ENCODE results near the gene NPHP4. TPM values are rescaled to one million over a fixed set of nuclear protein-coding genes. Genes with fewer than 3 reads are reported as not detected.

Gene NPHP4
- total and polyA plus RNA-seq, 10 of the 15 experiments (the other 5 are each of a cell fraction or from before 2014, with no cell fraction given), result 0.16 to 10.5 (median 3.1) TPM

- RAD21 ChIA-PET (ENCODE audit: unreplicated experiment), result interaction anchor here (1.1 kb wide), 1 partner anchor 37 kb away, joined by 5 read pairs; the partner anchor contains the start of gene NPHP4
- 92% methylated on average over 5 of the region's 5 CpGs for WGBS (ENCODE audit: insufficient coverage, insufficient replicate concordance, low lambda C conversion rate, missing lambda C conversion rate)
- TF ChIP-seq, protein P1, sequence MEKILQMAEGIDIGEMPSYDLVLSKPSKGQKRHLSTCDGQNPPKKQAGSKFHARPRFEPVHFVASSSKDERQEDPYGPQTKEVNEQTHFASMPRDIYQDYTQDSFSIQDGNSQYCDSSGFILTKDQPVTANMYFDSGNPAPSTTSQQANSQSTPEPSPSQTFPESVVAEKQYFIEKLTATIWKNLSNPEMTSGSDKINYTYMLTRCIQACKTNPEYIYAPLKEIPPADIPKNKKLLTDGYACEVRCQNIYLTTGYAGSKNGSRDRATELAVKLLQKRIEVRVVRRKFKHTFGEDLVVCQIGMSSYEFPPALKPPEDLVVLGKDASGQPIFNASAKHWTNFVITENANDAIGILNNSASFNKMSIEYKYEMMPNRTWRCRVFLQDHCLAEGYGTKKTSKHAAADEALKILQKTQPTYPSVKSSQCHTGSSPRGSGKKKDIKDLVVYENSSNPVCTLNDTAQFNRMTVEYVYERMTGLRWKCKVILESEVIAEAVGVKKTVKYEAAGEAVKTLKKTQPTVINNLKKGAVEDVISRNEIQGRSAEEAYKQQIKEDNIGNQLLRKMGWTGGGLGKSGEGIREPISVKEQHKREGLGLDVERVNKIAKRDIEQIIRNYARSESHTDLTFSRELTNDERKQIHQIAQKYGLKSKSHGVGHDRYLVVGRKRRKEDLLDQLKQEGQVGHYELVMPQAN (conservative IDR thresholded peaks at IDR 0.05), result no peak
- TF ChIP-seq E2F4 (IDR thresholded peaks at IDR 0.05; ENCODE audit: low read depth, low read length), result no peak
- no peak for TF ChIP-seq SREBF1 (IDR thresholded peaks at IDR 0.05; ENCODE audit: low read length)
- TF ChIP-seq ETV6 (conservative IDR thresholded peaks at IDR 0.05 in 1 of 2, IDR thresholded peaks at IDR 0.05 in 1 of 2; ENCODE audit: borderline replicate concordance in 1 of 2, low read depth in 1 of 2), result no peak
- no peak for TF ChIP-seq PAX5 (IDR thresholded peaks at IDR 0.05; ENCODE audit: borderline replicate concordance, low read depth, low read length)
- no peak for TF ChIP-seq SMAD5 (IDR thresholded peaks at IDR 0.05; ENCODE audit: low read depth)
- TF ChIP-seq RUNX3 (IDR thresholded peaks at IDR 0.05; ENCODE audit: low read length), result no peak
- no peak for TF ChIP-seq USF1 (IDR thresholded peaks at IDR 0.05; ENCODE audit: borderline replicate concordance, extremely low read length, insufficient read depth, low read depth, low read length)
- TF ChIP-seq, protein P2, sequence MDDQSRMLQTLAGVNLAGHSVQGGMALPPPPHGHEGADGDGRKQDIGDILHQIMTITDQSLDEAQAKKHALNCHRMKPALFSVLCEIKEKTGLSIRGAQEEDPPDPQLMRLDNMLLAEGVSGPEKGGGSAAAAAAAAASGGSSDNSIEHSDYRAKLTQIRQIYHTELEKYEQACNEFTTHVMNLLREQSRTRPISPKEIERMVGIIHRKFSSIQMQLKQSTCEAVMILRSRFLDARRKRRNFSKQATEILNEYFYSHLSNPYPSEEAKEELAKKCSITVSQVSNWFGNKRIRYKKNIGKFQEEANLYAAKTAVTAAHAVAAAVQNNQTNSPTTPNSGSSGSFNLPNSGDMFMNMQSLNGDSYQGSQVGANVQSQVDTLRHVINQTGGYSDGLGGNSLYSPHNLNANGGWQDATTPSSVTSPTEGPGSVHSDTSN (IDR thresholded peaks at IDR 0.05; ENCODE audit: insufficient replicate concordance, low read depth, low read length), result no peak
- no peak for TF ChIP-seq EED (IDR thresholded peaks at IDR 0.05; ENCODE audit: low read depth)
- TF ChIP-seq KLF5 (IDR thresholded peaks at IDR 0.05; ENCODE audit: partially characterized antibody), result no peak
- H3K4me2 ChIP-seq (ENCODE audit: control insufficient read depth, insufficient read depth), result peak overlapping the region; percentile 28; the same call in 1 of the 2 replicates
- ATAC-seq (no peak), FAIRE-seq (no peak), DNase-seq (ENCODE audit: low read depth, low spot score) (no peak)
- SMC1A ChIA-PET (ENCODE audit: uncharacterized antibody, unreplicated experiment), result no interaction called here
- peaks cover 5% of the 10 kb centered on the region; the same call in 1 of the 2 replicates for H4K20me1 ChIP-seq (ENCODE audit: control insufficient read depth, insufficient read depth)
- intact Hi-C loops (cut with micrococcal nuclease; ENCODE audit: unreplicated experiment) (loop anchor here (5.0 kb wide), 1 partner anchor 168 kb away; the partner anchor contains the start of gene RPL22), in situ Hi-C loops (cut with MboI) (no loop called here)
- BruUV-seq (replicated peaks), result no TSS peak
- peaks cover 81% of the 10 kb centered on the region for H3K79me2 ChIP-seq (ENCODE audit: control insufficient read depth, insufficient read depth, low read length)
- no peak overlapping the region for H3K4me3 ChIP-seq
- H2AFZ ChIP-seq (ENCODE audit: control insufficient read depth, low read depth, low read length), result no peak overlapping the region
- POLR2A ChIA-PET, result no interaction called here
- H3K9me3 ChIP-seq (replicated peaks; ENCODE audit: control insufficient read depth, insufficient read depth, low read length), result no peaks in the 10 kb centered on the region
- no peaks in the 10 kb centered on the region for H3K27me3 ChIP-seq (replicated peaks in 1 of 2; ENCODE audit: control insufficient read depth in 2 of 2, insufficient read depth in 2 of 2, low read length in 1 of 2)
- CTCF ChIA-PET, result interaction anchor here (0.6 to 1.8 kb wide), 3 partner anchors 10 to 217 kb away, joined by 3 to 7 read pairs (median 3); no protein-coding TSS in a partner anchor
- peaks cover 35% of the 10 kb centered on the region for H3K4me1 ChIP-seq (ENCODE audit: control insufficient read depth, insufficient read depth, low read length)
- H3K36me3 ChIP-seq (ENCODE audit: control insufficient read depth in 2 of 2, insufficient read depth in 2 of 2, low read length in 1 of 2), result peaks cover 6% of the 10 kb centered on the region in 2 experiments
- no peak overlapping the region for H3K9ac ChIP-seq (ENCODE audit: control insufficient read depth, insufficient read depth, low read length)
- no peak overlapping the region for H3K27ac ChIP-seq (ENCODE audit: control insufficient read depth, insufficient read depth)
These were observed 37.1 kb upstream of the NPHP4 start for GRCh38 chr1:6029351-6029750.

Data from GM12878 (cell line).